ENCODE measurements around the gene PAM.

- no peak for TF ChIP-seq TAF1 (IDR thresholded peaks at IDR 0.05; ENCODE audit: borderline replicate concordance, low read depth, low read length)
- TF ChIP-seq POLR2A (IDR thresholded peaks at IDR 0.05; ENCODE audit: low read depth, low read length) = no peak
- TF ChIP-seq POLR2AphosphoS5 (IDR thresholded peaks at IDR 0.05; ENCODE audit: low read depth, low read length) = no peak
These were observed 39.7 kb downstream of the PAM start for GRCh38 chr5:102794677-102795331.

Measured in GM12892 (cell line).